CD4-positive, alpha-beta T cell treated with Interleukin-6 at 100 ng/mL for 8 hours (primary cell): ENCODE results near the gene MRPS18A.

Experiments used
- DNase-seq: peaks from one replicate; pipeline ENCODE4 v3.0.0-alpha.2; 2020; ENCODE audit warnings: mixed read lengths, low spot score

Gene MRPS18A

DNA sequence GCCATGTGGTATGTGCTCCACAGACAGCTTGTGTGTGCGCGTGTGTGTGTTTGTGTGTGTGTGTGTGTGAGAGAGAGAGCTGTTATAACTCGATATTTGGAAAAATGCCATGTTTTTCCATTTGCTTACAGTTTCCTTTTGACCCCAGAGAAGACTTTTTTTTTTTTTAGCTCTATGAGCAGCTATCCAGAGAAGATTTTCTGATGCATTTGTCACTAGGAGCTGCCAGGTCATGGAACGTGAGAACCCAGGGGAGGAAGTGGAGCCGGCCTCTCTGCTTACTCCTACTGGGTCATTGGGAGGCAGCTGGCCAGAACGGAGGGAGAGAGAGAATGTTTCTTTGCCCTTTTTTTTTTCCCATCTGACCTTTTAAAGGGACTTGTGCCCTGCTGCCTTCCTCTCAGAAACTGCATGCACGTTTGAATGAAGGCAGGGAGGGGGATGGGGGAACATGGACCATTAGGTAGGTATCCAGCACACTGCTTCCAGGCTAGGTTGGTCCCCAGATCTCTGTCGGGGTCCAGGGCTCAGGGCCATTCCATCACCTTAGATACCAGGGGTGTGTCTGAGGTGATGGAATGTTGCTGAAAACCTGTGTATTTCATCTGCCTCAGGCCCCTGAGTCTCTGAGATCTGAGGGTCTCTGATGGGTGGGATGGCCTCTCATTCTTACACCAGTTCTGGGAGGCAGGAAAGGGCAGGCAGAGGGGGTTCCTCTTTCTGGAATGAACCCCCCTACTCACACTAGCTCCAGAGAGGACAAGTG is 11.2 kb upstream of the MRPS18A start:
- DNase-seq = no peak

DNA sequence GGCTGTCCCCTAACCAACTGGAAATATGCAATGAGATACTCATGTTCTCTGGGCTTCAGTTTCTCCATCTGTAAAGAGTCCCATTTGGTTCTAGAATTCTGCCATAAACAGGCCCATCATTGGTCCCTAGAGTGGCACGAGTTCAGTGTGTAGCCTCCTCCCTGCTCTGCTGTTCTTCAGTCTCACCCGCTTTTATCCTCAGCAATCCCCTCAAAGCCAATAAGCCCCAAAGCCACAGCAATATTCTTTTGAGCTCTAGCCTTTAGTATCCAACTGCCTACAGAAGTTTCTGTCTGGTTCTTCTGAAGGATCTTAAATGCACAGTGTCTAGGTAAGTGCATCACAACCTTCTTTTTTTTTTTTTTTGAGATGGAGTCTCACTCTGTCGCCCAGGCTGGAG is 9.8 kb upstream of the MRPS18A start:
- DNase-seq = no peak

DNA sequence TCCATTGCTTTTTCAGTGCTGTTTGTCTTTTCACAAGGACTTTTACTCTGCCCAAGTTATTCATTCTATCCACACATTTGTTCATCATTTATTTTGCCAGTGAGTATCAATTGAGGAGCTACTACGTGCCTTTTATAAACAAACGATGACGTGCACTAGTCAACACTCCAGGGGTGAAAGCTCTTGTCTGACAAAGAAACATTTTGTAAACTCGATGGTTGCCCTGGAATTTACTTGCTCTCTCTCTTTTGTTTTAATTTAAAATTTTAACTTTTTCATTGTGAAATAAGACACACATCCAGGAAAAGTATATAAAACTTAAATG is 8.3 kb upstream of the MRPS18A start:
- no peak for DNase-seq

DNA sequence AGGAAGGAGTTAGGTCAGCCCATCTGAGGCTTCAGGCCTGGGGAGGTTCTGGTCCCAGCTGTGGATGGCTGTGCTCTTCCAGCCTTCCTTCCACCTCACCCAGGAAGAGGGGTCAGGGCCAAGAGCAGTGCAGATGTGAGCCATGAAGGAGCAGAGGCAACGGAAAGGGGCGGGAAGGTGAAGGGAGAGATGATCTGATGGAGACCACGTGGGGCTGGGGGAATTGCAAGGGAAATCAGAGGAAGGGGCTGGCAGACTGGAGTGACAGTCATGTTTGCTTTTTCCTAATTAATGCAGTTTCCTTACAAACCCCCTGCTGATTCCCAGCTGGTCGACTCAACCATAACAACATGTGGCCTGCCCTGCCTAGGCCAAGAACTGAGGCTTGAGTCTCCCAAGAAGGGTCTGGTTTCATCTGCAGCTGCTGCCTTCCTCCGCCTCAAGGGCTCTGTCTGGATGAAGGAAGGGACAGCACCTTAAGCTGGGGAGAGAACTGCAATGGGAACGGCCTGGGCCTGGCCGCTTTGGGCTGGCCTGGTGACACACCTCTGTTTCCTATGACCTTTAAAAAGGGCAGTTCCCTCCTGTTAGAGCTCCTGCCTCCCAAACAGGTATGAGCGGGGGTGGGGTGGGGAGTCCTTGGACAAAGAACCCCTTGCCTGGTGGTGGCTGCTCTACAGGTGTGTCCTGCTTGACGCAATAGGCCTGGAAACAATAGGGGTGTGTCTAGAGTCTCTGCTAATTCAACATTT is 7.8 kb upstream of the MRPS18A start:
- DNase-seq = no peak

DNA sequence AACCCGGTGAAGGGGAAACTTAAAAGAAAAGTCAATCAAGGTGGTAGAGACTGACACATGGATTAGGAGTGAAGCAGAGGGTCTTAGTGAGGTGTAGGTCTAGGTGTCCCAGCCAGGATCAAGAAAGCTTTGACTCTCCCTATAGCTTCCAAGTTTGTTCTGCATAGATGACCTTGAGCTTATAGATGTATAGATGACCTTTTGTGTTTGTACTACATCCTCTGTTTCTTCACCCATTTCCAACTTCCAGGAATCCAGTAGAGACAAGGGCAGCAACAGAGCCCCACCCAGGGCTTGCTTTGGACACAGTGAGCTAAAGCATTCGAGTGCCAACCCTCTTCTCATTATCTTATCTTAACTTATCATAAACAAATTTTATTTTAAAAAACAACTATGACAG is 1.8 kb upstream of the MRPS18A start:
- DNase-seq = no peak

DNA sequence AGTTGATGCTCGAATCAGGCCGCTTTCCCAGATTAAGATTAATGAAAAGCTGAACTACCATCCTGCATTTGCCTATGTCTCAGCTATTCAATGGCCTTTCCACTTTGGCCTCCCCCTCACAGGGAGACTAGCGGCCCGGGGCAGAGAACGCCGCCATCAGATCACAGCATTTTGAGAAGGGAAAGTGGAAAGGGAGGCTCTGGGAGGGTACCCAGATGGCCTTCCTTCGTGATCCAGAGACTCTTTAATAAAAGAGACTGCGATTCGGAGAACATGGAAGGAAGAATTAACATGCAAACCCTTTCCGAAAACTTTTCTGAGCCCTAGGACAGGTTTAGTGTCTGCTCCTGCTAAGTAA is 533 bp downstream of the MRPS18A start:
- DNase-seq = no peak

DNA sequence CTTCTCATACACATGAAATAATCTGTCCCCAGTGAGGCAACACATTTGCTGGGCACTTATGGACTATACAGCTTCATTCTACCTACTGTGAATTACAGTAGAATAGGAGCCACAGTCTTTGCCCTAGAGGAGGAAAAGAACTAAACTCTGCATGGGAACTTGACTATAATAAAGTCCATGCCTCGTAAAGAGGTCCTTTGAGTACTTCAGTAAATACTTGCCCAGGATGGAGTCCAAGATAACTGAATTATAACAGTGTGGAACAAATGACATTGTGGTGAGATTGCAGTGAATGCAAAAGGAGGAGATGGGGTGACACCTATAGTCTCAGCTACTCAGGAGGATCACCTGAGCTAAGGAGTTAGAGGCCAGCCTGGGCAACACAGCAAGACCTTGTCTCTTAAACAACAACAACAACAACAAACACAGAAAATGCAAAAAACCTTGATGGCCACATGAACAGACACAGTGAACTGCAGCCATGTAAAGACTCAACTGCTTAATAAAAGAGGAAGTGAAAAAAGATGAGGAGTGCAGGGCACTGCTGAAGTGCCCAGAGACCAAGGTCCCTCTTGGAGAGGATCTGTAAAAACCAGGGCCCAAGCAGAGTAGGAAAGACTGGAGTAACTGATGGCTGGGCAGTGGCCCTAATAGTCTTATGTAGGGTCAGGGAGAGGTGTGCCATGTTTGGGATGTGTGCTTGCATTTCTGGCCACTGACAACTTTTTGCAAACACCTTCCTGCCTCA is 3.7 kb downstream of the MRPS18A start:
- no peak for DNase-seq

DNA sequence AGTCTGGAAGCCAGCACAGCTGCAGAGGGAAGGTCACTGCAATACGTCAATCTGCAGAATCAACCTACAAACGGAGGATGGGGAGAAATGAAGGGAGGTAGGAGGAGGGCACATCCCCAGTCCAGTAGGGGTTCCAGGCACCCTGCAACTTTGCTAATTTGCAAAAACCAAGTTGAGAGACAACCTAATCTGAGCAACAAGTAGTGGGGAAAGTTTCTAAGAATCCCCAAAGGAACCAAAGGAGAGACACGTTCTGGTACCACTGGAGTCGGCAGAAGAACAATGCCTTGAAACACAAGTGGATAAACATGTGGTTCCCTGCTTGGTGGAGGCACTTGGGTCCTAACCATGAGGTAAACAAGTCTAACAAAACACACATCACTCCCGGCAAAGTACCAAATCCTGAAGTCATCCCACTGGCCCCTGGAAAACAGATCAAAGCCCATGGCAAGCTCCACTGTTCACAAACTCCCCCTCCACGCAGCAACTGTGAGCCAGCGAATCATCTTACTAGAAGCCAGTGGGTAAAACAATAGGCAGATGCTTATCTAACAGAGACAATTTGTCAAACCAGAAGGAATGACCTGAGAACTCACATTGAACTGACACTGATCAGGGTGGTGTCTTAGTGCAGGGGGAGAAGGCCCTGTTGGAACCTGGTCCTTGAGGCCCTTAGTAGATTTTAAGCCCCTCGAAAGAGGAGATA is 4.7 kb downstream of the MRPS18A start:
- no peak for DNase-seq

DNA sequence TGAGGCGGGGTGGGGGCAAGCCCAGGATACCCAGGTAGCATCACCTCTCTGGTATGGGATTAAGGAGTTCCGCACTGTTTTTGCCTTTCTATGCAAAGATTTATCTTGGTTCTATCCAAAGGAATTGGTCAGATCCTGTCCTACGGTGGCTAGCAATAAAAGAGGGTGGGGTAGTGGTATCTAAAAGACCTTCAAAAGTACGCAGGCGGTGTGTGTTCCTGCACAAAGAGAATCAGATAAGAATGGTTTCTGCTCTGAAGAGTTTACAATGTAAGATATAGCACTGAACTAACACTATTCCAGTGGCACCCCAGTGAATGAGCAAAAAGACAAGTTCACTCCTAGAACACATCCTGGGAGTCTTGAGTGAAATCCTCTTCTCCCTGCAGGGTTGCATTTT is 6.3 kb downstream of the MRPS18A start:
- DNase-seq = no peak

DNA sequence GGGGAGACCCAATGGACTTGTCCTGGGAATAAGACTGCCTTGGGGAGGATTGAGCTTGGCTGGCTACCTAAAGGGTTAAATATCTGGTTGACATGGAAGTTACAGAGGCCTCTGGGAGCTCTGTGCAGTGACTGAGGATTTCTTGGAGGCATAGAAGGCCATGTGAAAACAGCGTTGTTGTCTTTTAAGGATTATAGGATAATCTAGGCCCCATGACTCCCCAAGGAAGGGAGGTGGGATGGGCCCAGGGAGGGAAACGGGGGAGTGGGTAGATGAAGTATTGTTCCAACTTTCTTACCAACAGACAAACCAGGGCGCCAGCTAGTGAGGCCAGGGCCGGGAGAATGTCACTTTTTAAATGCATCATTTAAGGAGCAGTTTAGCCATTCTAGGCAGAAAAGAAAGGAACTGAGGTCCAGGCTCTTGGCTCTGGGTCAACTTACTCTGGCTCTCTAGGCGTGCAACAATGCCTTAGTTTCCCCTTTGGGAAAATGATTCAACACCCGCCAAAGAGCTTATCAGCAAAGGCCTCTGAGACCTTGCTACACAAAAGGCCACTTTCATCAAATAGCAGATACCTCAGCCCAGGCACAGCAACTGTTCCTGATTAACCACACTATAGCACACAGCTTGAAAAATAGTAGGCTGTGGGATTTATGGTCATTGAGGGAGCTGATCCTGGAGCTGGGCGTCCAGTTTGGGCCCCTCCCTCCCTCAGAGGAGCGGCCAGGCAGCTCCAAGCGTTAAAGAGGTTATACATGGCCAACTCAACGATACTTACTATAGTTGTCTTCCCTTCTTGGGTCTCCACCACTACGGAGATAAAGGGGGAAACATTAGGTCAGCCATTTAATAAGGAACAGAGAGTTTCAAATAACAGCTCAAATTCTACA is 7.0 kb downstream of the MRPS18A start:
- no peak for DNase-seq

DNA sequence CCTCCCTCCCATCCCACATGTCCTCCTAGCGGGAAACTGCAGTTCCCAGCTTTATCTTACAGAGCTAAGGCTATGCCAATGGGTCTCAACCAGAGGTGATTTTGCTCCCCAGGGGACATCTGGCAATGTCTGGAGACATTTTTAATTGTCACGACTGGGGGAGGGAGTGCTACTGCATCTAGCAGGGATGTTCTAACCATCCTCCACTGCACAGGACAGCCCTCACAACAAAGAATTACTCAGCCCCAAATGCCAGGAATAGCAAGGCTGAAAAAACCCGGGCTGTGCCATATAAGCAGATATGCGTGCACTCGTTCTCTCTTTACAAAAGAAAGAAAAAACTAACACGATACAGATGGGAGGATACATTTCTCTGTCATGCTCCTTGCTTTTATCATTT is 8.5 kb downstream of the MRPS18A start:
- DNase-seq = no peak

DNA sequence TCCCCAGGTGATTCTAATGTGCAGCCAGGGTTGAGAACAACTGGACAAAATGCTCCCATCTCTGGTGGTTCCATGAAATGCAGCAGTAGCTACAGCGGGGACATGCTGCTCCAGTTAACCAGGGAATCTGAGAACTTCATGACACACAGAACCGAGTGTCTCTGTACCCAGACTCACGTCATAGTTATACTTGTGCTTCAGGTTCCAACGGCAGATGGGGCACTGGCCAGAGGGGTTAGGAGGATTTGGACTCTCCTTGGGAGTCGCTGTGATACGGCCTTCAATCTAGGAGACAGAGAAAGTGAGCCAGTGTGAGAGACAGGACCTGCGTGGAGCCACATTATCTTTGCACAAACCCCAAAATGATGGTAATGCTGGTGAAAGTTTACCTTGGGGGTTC is 9.2 kb downstream of the MRPS18A start:
- DNase-seq = no peak

DNA sequence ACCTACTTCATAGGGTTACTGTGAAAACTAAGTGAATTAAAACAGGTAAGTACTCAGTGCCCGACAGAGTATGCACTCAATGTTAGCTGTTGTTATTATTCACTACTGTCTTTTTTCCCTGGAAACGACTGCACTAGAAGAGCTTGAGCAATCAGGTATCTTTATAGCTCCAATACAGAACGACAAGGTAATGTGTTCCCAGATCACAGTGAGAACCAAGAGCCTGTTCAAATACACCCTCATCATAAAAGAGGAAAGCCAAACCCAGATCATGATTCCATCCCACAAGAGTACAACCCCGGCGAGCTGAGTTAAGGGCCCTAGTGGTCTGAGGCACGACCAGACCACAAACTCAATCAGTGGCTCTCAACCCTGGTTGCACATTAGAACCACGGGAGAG is 9.8 kb downstream of the MRPS18A start:
- no peak for DNase-seq

DNA sequence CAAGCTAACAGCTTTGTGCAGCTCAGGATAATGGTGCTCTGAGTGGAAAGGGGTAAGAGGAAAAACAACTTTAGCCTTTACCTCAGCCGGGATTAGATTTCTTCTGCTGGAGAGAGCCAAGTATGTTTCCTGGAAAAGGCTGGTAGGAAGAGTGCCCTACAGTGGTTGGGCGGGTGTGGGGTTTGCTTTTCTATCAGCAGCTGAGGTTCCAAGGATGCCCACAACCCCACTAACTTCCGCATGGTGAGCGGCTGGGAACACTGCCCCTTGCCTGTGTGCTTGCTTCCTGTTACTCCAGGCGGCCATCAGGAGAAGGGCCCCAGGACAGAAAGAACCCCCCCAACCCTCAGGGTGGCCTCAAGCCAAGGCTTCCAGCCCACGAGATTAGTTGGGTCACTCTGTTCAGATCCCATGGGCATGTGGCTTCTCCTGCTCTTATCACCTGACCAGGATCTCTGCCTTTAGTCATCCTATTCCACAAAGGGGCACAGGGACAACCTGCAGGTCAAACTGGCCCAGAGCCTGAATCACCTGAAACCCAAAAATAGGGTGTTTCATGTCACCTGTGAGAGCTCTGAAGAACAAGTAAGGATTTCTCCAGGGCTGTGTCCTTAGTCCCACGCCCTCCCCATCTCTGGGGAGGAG is 10.5 kb downstream of the MRPS18A start:
- no peak for DNase-seq

DNA sequence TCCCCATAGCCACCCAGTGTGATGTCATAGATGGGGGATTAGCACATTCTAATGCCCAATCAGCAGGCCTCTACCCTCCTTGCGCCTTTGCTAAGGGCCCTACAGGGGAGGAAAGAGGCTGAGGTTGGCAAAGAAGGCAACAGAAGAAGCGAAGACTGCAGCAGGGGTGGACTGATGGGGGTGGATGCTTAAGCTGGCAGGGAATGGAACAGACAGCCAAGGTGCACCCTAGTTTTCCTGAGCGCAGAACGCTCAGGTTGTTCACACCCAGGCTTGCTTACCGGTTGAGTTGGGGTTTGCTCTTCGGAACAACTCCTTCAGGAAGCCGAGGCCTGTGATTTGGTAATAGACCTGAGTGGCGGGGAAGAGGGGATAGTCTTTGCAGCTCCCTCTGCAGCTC is 12.7 kb downstream of the MRPS18A start:
- DNase-seq = no peak

DNA sequence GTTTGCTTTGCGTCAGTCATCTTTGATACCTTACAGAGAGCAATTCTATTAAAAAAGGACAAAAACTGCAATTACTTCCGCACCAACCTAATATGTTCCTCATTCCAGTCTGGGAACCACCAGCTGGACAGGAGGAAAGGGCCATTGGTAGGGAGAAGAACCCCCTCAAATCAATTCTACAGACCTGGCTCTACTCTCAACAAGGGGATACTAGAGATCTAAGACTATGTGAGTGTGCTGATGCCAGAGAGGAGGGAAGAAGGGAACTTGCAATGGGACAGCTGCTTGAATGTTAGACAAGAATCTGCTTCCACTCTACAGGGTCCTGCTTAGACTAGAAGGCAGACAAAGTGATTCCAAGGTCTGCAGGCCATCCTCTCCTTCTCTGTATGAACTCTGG is 13.3 kb downstream of the MRPS18A start:
- DNase-seq = no peak

DNA sequence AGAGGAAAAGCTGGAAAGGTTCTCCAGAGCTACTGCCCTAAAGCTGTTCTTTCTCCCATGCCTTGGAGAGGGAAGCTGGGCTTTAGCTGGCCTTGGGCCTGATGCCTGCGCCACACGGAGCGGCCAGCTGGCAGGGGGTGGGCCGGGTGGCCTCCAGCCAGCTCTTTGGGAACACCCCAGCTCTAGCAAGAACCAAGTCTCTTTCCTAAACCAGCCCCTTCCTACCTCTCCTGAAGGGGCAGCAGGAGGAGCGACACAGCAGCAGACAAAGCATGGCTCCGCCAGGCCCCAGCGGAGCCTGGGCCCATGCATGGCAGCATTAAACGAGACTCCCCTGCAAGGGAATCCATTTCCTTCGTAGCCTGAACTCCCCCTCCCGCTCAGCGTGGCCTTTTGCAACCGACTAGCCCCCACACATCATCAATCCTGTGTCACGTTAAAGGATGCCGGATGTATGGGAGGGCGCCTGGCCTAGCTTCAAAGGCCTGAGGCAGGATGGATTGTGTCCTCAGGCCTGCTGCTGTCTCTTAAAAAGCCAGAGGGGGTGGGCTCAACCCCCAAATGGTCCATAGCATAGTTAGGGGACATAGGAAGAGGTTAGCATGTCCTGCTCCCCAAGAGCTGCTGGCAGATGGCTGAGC is 14.0 kb downstream of the MRPS18A start:
- DNase-seq = no peak

DNA sequence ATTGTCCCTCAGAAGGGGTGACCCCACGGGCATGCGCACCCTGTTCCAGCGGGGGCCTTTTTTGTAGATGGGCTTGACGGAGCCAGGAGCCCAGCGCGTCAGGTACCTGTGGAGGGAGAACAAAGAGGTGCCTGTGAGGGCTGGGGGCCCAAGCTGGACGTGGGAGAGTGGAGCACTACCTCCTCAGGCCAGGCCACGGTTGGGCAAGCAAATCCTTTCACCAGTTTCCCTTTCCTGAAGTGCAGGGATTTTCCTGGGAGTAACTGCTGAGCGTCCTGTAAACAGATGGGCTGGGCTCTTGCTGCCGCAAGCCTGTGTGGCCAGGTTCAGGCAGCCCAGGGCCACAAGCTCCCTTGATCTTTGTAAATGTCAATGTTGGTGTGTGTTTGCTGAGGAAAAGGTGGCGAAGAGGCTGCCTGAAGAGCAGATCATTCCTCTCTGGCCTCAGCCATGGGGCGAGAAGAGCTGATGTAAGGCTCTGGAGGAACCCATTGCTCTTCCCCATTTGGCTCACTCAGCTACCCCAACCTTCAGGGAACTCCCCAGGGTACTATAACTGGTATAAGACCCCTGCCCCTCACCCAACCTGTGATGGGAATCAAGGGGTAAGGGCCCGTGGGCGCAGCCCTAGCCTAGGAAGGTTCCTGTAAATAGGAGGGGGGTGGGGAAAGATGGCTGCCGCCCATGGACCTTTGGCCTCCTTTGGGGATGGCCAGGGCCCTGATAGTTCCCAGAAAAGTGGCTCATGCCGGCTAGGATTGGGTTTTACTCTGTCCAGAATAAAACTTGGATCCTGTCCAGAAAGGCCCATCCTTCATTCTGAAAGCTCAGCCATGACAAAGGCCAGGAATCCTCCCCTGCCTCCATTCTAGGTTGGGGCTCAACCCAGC is 15.5 kb downstream of the MRPS18A start:
- no peak for DNase-seq

DNA sequence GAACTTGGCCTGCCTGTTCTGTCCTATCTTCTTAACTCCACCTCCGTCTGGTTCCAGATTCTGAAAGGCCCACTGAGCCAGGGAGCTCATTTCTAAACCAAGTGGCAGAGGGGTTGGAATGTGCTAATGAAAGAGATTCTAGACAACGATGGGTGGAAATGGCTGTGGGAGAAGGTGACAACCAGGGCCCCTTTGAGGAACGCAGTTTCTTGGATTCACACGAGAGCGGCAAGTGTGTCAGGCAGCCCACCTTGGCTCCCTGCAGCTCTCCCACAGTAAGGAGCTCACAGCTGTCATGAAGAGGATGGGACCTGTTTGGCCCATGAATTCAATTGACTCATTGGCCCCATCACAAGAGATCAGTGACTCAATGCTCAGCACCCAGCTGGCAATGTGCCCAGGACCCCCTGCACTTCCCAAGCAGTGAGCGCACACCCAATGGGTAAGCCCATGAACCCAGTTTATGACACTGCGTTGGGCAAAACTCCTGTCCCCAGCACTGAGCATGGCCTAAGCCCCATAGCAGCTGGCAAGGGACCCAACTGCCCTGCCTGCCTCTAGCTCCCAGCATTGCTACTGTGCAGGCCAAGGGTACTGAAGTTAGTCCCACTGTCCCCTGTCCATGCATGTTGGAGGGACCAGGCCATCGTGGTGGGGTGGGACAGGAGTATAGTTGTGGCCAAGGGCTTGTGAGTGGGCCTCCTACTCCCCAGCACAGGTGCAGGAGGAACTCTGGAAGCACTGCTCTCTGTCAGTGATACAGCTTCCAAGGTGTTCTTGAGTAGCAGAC is 16.4 kb downstream of the MRPS18A start:
- no peak for DNase-seq
